ENCODE measurements around the gene DMXL2. TPM values are rescaled to one million over a fixed set of nuclear protein-coding genes. Genes with fewer than 3 reads are reported as not detected.

Gene DMXL2
- total RNA-seq, 1 experiment from 2014 or later: 13.8 TPM

GRCh38 chr15:51533672-51534398, 88.7 kb downstream of the DMXL2 start:
- Mint-ChIP-seq H3K4me3 (ENCODE audit: low read depth, unreplicated experiment) (no peak overlapping the region), H3K4me1 (ENCODE audit: low read depth, unreplicated experiment) (no peaks in the 10 kb centered on the region), H3K27me3 (ENCODE audit: unreplicated experiment) (no peaks in the 10 kb centered on the region), H3K36me3 (ENCODE audit: insufficient read depth, unreplicated experiment) (no peaks in the 10 kb centered on the region), H3K27ac (ENCODE audit: unreplicated experiment) (no peak overlapping the region), H3K9me3 (ENCODE audit: low read depth, unreplicated experiment) (no peaks in the 10 kb centered on the region)
- intact Hi-C loops (cut with micrococcal nuclease; ENCODE audit: unreplicated experiment): no loop called here
- TF ChIP-seq CTCF (IDR thresholded peaks at IDR 0.05; ENCODE audit: unreplicated experiment): no peak
- no peak for DNase-seq
- CTCF ChIA-PET: no interaction called here
- BruUV-seq (replicated peaks): no TSS peak

GRCh38 chr15:51526955-51527354, 95.6 kb downstream of the DMXL2 start:
- Mint-ChIP-seq H3K36me3 (ENCODE audit: insufficient read depth, unreplicated experiment) (no peaks in the 10 kb centered on the region), H3K4me3 (ENCODE audit: low read depth, unreplicated experiment) (no peak overlapping the region), H3K27me3 (ENCODE audit: unreplicated experiment) (no peaks in the 10 kb centered on the region), H3K4me1 (ENCODE audit: low read depth, unreplicated experiment) (no peaks in the 10 kb centered on the region), H3K9me3 (ENCODE audit: low read depth, unreplicated experiment) (no peaks in the 10 kb centered on the region), H3K27ac (ENCODE audit: unreplicated experiment) (no peak overlapping the region)
- intact Hi-C loops (cut with micrococcal nuclease; ENCODE audit: unreplicated experiment): no loop called here
- no peak for DNase-seq
- CTCF ChIA-PET: no interaction called here
- no TSS peak for BruUV-seq (replicated peaks)
- no peak for TF ChIP-seq CTCF (IDR thresholded peaks at IDR 0.05; ENCODE audit: unreplicated experiment)

GRCh38 chr15:51524376-51524775, 98.2 kb downstream of the DMXL2 start:
- intact Hi-C loops (cut with micrococcal nuclease; ENCODE audit: unreplicated experiment): no loop called here
- no TSS peak for BruUV-seq (replicated peaks)
- no peak overlapping the region for H3K27ac Mint-ChIP-seq (ENCODE audit: unreplicated experiment)

GRCh38 chr15:51516291-51516690, 106.3 kb downstream of the DMXL2 start:
- Mint-ChIP-seq H3K27ac (ENCODE audit: unreplicated experiment) (no peak overlapping the region), H3K27me3 (ENCODE audit: unreplicated experiment) (no peaks in the 10 kb centered on the region), H3K4me3 (ENCODE audit: low read depth, unreplicated experiment) (no peak overlapping the region), H3K4me1 (ENCODE audit: low read depth, unreplicated experiment) (no peaks in the 10 kb centered on the region), H3K9me3 (ENCODE audit: low read depth, unreplicated experiment) (no peaks in the 10 kb centered on the region), H3K36me3 (ENCODE audit: insufficient read depth, unreplicated experiment) (no peaks in the 10 kb centered on the region)
- CTCF ChIA-PET: no interaction called here
- TF ChIP-seq CTCF (IDR thresholded peaks at IDR 0.05; ENCODE audit: unreplicated experiment): no peak
- DNase-seq: no peak
- no TSS peak for BruUV-seq (replicated peaks)
- intact Hi-C loops (cut with micrococcal nuclease; ENCODE audit: unreplicated experiment): no loop called here

More at GRCh38 chr15:51524376-51524775, 98.2 kb downstream of the DMXL2 start:
- Mint-ChIP-seq H3K36me3 (ENCODE audit: insufficient read depth, unreplicated experiment) (no peaks in the 10 kb centered on the region), H3K4me1 (ENCODE audit: low read depth, unreplicated experiment) (no peaks in the 10 kb centered on the region), H3K9me3 (ENCODE audit: low read depth, unreplicated experiment) (no peaks in the 10 kb centered on the region), H3K27me3 (ENCODE audit: unreplicated experiment) (no peaks in the 10 kb centered on the region), H3K4me3 (ENCODE audit: low read depth, unreplicated experiment) (no peak overlapping the region)
- CTCF ChIA-PET: no interaction called here
- TF ChIP-seq CTCF (IDR thresholded peaks at IDR 0.05; ENCODE audit: unreplicated experiment): no peak
- DNase-seq: no peak

Data from Calu3 (cell line).